Sigmoid colon (tissue), 4 donors: ENCODE data around the gene MYADML2.

Experiments used
- POLR2A ChIP-seq, 2 donors: fragments of 450-650 bp; IDR thresholded peaks; one replicate each; pipeline ENCODE4 v1.6.1; 2016; ENCODE audit warnings: antibody characterized with exemption in 2 of 2, mild to moderate bottlenecking in 2 of 2, moderate library complexity in 2 of 2
- POLR2AphosphoS5 ChIP-seq, 4 donors: sonication (generic); formaldehyde crosslinking; IDR thresholded peaks; one replicate each; pipeline ENCODE4 v1.6.1; 2017; ENCODE audit warnings: antibody characterized with exemption in 4 of 4

- TF ChIP-seq POLR2A (IDR thresholded peaks at IDR 0.05) (no peak), POLR2AphosphoS5 (IDR thresholded peaks at IDR 0.05) (no peak)
Measured at GRCh38 chr17:81911969-81912368, 35.1 kb downstream of the MYADML2 start.
